Lung (tissue), 12 donors: Measurements from ENCODE around the gene KLHDC7B. TPM values are rescaled to one million over a fixed set of nuclear protein-coding genes. Genes with fewer than 3 reads are reported as not detected.

ENCODE experiments used
- ATAC-seq: fragments of 200-7000 bp; cut with Tn5 transposase; one replicate; pipeline ENCODE4 v1.9.1; 2020; ENCODE audit warnings: moderate number of reproducible peaks; ENCODE audit not compliant: insufficient read depth, low FRiP score
- DNase-seq, 3 donors: peaks; one replicate each; pipeline ENCODE4 v3.0.0-alpha.2; 2013 to 2017
- H3K27ac ChIP-seq, 2 donors: one replicate each; pipeline ENCODE4 v1.5.1; 2013; ENCODE audit warnings: mild to moderate bottlenecking in 2 of 2, moderate library complexity in 2 of 2, control low read depth in 1 of 2, inconsistent platforms in 1 of 2, low read depth in 1 of 2, low read length in 1 of 2
- H3K27me3 ChIP-seq, 3 donors: one replicate each; pipeline ENCODE4 v1.5.1; 2013; ENCODE audit warnings: low read length in 2 of 3; ENCODE audit not compliant: control insufficient read depth in 3 of 3, insufficient read depth in 3 of 3
- H3K36me3 ChIP-seq, 4 donors: one replicate each; pipeline ENCODE4 v1.5.1; 2013; ENCODE audit warnings: low read length in 4 of 4, mild to moderate bottlenecking in 1 of 4, moderate library complexity in 1 of 4; ENCODE audit not compliant: control insufficient read depth in 4 of 4, insufficient read depth in 4 of 4
- H3K4me1 ChIP-seq, 5 donors: one replicate each; pipeline ENCODE4 v1.5.1; 2013; ENCODE audit warnings: low read length in 5 of 5, mild to moderate bottlenecking in 2 of 5, moderate library complexity in 1 of 5; ENCODE audit not compliant: control insufficient read depth in 5 of 5, insufficient read depth in 5 of 5
- H3K4me3 ChIP-seq: one replicate; pipeline ENCODE4 v1.5.1; 2013; ENCODE audit warnings: mild to moderate bottlenecking, control low read depth, moderate library complexity
- H3K9ac ChIP-seq, 2 donors: one replicate each; pipeline ENCODE4 v1.5.1; 2013; ENCODE audit warnings: low read length in 2 of 2, control low read depth in 1 of 2; ENCODE audit not compliant: insufficient read depth in 1 of 2
- H3K9me3 ChIP-seq, 4 donors: one replicate each; pipeline ENCODE4 v1.5.1; 2013; ENCODE audit warnings: low read length in 3 of 4, mild to moderate bottlenecking in 1 of 4, moderate library complexity in 1 of 4; ENCODE audit not compliant: control insufficient read depth in 4 of 4, insufficient read depth in 3 of 4
- WGBS, 2 donors: extraction: QIAGEN DNeasy Blood & Tissue Kit; methylation state at CpG; one replicate each; pipeline ENCODE4 v1.1.7; 2013; 5-methylcytosine and 5-hydroxymethylcytosine counted together
- polyA plus RNA-seq, 2 donors: library from polyadenylated mRNA; stranded (reverse); fragments of 200-250 nt; gene quantifications; one replicate each; pipeline ENCODE4 v1.2.1, GENCODE V29; 2013
- total RNA-seq, 2 donors: library from RNA; depleted of rRNA in 1 of 2; stranded (reverse); fragments of >200 nt in 1 of 2; gene quantifications; one replicate each; pipeline ENCODE4 v1.2.1, GENCODE V29; 2014 to 2021
- TF ChIP-seq, protein P1 (sequence below): IDR thresholded peaks from 2 replicates; pipeline ENCODE4 v1.5.1; 2012; ENCODE audit warnings: mild to moderate bottlenecking; ENCODE audit errors: control extremely low read depth, extremely low read depth
- donor health status: control.
- donor health status: control.
- donor health status: Bipolar disorder and iron deficiency.
- donor health status: healthy.
- donor health status: DM: yes; HTN: yes; CAD: no.

The KLHDC7B gene
- total and polyA plus RNA-seq, 4 donors: 0.39 to 1.6 (median 0.95) TPM

DNA sequence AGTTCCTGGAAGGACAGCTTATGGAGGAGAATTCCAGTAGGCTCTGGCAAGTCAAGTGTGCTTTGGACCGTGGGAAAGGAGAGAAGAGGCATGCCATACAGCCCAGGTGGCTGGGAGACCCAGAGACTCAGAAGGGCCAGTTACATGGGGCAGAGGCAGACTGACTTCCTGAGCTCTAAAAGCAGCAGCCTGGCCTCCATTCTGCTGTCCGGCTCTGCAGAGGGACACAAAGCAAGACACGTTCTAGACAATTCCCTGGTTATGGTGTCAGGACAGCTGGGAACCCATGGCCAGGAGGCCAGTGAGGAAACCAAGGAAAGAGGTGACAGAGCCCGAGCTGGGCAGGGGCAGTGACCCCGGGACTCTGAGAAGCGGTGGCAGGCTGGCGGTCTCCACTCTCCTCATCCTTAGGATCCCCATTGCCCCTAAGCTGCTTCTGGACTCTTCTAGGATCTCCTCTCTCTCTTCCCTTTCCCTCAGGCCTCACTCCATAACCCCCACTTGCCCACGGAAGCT lies 29.8 kb downstream of the KLHDC7B start:
- Histone ChIP-seq H3K27ac (no peak overlapping the region), H3K4me3 (no peak overlapping the region), H3K36me3 (peaks cover 0 to 13% (median 0%) of the 10 kb centered on the region in 4 donors), H3K27me3 (peaks cover 0 to 11% (median 2%) of the 10 kb centered on the region in 3 donors), H3K4me1 (peaks cover 0 to 8% (median 0%) of the 10 kb centered on the region in 5 donors), H3K9ac (no peak overlapping the region), H3K9me3 (no peaks in the 10 kb centered on the region)
- WGBS, 2 donors: 89 to 96% methylated on average over 7 to 8 of the region's 8 CpGs
- ATAC-seq (no peak), DNase-seq (no peak)
- TF ChIP-seq, protein P1, sequence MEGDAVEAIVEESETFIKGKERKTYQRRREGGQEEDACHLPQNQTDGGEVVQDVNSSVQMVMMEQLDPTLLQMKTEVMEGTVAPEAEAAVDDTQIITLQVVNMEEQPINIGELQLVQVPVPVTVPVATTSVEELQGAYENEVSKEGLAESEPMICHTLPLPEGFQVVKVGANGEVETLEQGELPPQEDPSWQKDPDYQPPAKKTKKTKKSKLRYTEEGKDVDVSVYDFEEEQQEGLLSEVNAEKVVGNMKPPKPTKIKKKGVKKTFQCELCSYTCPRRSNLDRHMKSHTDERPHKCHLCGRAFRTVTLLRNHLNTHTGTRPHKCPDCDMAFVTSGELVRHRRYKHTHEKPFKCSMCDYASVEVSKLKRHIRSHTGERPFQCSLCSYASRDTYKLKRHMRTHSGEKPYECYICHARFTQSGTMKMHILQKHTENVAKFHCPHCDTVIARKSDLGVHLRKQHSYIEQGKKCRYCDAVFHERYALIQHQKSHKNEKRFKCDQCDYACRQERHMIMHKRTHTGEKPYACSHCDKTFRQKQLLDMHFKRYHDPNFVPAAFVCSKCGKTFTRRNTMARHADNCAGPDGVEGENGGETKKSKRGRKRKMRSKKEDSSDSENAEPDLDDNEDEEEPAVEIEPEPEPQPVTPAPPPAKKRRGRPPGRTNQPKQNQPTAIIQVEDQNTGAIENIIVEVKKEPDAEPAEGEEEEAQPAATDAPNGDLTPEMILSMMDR: no peak

DNA sequence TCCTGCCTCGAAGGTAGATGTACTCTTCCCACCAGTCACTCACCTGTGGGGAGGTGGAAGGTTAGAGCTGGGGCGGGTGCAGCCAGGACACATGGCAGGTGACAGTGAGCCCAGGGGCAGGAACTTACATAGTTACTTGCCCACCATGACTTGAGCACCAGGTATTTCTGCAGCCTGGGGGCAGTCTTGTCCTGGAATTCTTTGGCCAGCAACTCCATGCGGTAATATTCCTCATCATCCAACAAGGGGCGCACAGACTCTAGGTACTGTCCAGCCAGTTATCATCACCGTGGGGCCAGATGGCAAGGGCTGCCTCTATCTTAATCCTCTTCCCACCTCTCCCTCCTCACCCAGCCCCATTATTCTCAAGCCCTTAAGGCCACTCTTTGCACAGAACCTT lies 30.4 kb downstream of the KLHDC7B start:
- no peak overlapping the region for H3K9ac ChIP-seq

DNA sequence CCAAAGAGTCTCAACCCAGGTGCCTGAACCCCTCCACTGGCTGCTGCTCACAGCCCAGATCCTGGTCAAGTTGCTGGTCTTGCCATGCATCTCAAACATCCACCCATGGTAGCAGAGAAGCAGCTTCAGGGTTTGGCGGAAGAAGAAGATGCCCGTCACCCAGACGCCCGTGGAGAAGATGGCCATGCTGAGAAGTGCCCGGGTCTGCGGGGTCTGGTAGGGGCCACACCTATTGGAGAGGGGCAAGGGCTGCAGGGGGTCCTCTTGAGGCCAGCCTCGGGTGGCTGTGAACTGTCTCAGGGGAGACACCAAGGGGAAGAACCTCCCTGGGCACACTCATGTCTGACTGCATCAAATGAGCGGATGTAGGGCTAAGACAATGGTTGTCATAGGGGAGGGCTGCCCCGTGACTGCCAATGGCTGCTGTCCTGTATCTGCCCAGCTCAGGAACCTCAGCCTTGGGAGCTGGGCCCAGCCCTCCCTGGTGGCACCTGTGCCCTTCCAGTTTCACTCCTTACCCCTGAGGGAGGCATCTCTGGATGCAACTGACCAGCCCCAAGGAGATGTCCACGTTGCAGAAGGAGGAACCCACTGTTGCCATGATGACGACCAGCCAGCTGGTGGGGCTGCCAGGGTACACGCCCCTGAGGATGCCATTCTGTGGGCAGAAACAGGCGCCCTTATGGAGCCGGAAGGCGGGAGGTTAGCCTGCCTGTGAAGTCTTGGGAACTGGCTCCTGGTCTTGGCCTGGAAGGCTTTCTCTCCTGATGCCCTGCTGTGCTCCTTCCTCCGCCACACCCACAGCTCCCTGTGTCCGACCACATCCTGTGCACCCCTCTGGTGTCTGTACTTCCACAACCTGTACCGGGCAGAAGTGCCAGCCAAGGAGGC lies 31.4 kb downstream of the KLHDC7B start:
- TF ChIP-seq, protein P1: no peak
- no peak overlapping the region for H3K9ac ChIP-seq
- DNase-seq (no peak), ATAC-seq (no peak)
- H3K4me3 ChIP-seq: no peak overlapping the region
- H3K36me3 ChIP-seq: peaks cover 0 to 7% (median 0%) of the 10 kb centered on the region in 4 donors
- no peaks in the 10 kb centered on the region for H3K9me3 ChIP-seq
- 70 to 76% methylated on average over 18 of the region's 18 CpGs for WGBS, 2 donors
- H3K27me3 ChIP-seq: peaks cover 0 to 11% (median 2%) of the 10 kb centered on the region in 3 donors
- H3K27ac ChIP-seq: peak overlapping the region in 1 of 2 donors; percentile 90
- peaks cover 0 to 14% (median 5%) of the 10 kb centered on the region in 5 donors for H3K4me1 ChIP-seq

More for the DNA sequence above, 30.4 kb downstream of the KLHDC7B start:
- ATAC-seq (no peak), DNase-seq (peak in 2 of 3 donors; percentile 26 to 34)
- 68 to 78% methylated on average over 5 of the region's 5 CpGs for WGBS, 2 donors
- Histone ChIP-seq H3K9me3 (no peaks in the 10 kb centered on the region), H3K4me1 (peaks cover 0 to 8% (median 0%) of the 10 kb centered on the region in 5 donors), H3K27ac (no peak overlapping the region), H3K36me3 (peaks cover 0 to 11% (median 0%) of the 10 kb centered on the region in 4 donors), H3K4me3 (no peak overlapping the region), H3K27me3 (peaks cover 0 to 11% (median 2%) of the 10 kb centered on the region in 3 donors)
- TF ChIP-seq, protein P1: no peak
